ENCODE results near the gene DPP7.

DNA sequence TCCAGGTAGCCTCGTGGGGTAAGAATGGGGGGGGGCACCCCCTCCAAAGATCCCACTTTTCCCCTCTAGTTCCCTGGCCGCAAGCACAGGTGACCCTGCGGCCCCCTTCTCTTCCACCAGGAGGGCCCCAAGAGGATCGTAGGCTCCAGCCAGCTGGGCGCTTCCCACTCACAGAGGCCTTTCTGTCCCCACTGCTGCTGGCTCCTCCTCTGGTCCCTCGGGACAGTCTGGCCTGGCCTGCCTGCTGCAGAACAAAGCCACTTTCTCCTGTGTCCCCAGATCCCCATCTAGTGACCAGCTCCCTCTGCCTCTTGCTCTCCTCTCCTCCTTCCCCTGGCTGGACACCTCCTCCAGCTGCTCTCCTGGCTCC is 43.6 kb downstream of the DPP7 start:
- TF ChIP-seq, protein P1, sequence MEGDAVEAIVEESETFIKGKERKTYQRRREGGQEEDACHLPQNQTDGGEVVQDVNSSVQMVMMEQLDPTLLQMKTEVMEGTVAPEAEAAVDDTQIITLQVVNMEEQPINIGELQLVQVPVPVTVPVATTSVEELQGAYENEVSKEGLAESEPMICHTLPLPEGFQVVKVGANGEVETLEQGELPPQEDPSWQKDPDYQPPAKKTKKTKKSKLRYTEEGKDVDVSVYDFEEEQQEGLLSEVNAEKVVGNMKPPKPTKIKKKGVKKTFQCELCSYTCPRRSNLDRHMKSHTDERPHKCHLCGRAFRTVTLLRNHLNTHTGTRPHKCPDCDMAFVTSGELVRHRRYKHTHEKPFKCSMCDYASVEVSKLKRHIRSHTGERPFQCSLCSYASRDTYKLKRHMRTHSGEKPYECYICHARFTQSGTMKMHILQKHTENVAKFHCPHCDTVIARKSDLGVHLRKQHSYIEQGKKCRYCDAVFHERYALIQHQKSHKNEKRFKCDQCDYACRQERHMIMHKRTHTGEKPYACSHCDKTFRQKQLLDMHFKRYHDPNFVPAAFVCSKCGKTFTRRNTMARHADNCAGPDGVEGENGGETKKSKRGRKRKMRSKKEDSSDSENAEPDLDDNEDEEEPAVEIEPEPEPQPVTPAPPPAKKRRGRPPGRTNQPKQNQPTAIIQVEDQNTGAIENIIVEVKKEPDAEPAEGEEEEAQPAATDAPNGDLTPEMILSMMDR (conservative IDR thresholded peaks at IDR 0.05; ENCODE audit: low read length) = no peak
- TF ChIP-seq EZH2phosphoT487 (IDR thresholded peaks at IDR 0.05; ENCODE audit: borderline replicate concordance) = no peak

Data from Loucy (cell line).